ENCODE data around the gene POC5. TPM values are rescaled to one million over a fixed set of nuclear protein-coding genes. Genes with fewer than 3 reads are reported as not detected.

Gene POC5
- total and polyA plus RNA-seq, 2 of the 13 experiments (the other 11 are each of a cell fraction or from before 2014, with no cell fraction given): 6.9 to 9.3 TPM

- TF ChIP-seq MLXIP (CRISPR knock-in tag; IDR thresholded peaks at IDR 0.05; ENCODE audit: borderline replicate concordance) (no peak), FOXP4 (CRISPR knock-in tag; IDR thresholded peaks at IDR 0.05) (peak; percentile 63), FOXO1 (CRISPR knock-in tag; IDR thresholded peaks at IDR 0.05) (peak; percentile 41; the same call in 1 of the 2 replicates), ZBTB44 (CRISPR knock-in tag; IDR thresholded peaks at IDR 0.05) (no peak), ETV5 (CRISPR knock-in tag; IDR thresholded peaks at IDR 0.05; ENCODE audit: borderline replicate concordance) (peak; percentile 33; the same call in 1 of the 2 replicates), BRCA1 (CRISPR knock-in tag; IDR thresholded peaks at IDR 0.05) (0 out of 2 replicates have a peak, but pooled peaks have one; percentile 36), KIAA2018 (CRISPR knock-in tag; IDR thresholded peaks at IDR 0.05; ENCODE audit: borderline replicate concordance) (no peak), DBP (CRISPR knock-in tag; IDR thresholded peaks at IDR 0.05; ENCODE audit: not compliant biosample characterization) (no peak), ZNF367 (CRISPR knock-in tag; IDR thresholded peaks at IDR 0.05; ENCODE audit: borderline replicate concordance) (0 out of 2 replicates have a peak, but pooled peaks have one; percentile 64), ZNF432 (CRISPR knock-in tag; IDR thresholded peaks at IDR 0.05; ENCODE audit: borderline replicate concordance) (no peak), ZNF230 (CRISPR knock-in tag; IDR thresholded peaks at IDR 0.05) (0 out of 2 replicates have a peak, but pooled peaks have one; percentile 45)
Measured at GRCh38 chr5:75717082-75717922, at the start of gene POC5 (continued).
